ENCODE results near the gene CLIP1.

- TF ChIP-seq CTCF (IDR thresholded peaks at IDR 0.05) (no peak), POLR2A (IDR thresholded peaks at IDR 0.05) (no peak)
Measured at GRCh38 chr12:122422730-122423257, 325 bp upstream of the CLIP1 start.

Data from uterus (tissue), 2 donors.